ENCODE data around the gene SUPT3H. TPM values are rescaled to one million over a fixed set of nuclear protein-coding genes. Genes with fewer than 3 reads are reported as not detected.

SUPT3H gene
- total RNA-seq, 1 donor from 2014 or later, result 9.9 TPM

- no peaks in the 10 kb centered on the region for H3K9me3 ChIP-seq (ENCODE audit: control insufficient read depth in 3 of 3, low read length in 3 of 3)
- no peaks in the 10 kb centered on the region for H3K36me3 ChIP-seq (ENCODE audit: control insufficient read depth in 3 of 3, insufficient read depth in 3 of 3, low read length in 3 of 3)
- H3K4me3 ChIP-seq (ENCODE audit: low read length in 3 of 3), result no peak overlapping the region
- H3K9ac ChIP-seq (ENCODE audit: low read depth in 1 of 3, low read length in 3 of 3), result no peak overlapping the region
- no peak overlapping the region for H3K27ac ChIP-seq (ENCODE audit: low read depth, low read length)
- H3K4me1 ChIP-seq (ENCODE audit: control insufficient read depth in 3 of 3, insufficient read depth in 3 of 3, low read length in 3 of 3), result no peaks in the 10 kb centered on the region
- H3K27me3 ChIP-seq (ENCODE audit: control insufficient read depth in 3 of 3, insufficient read depth in 3 of 3, low read length in 3 of 3), result no peaks in the 10 kb centered on the region
Observed at GRCh38 chr6:44966449-44967092, 411.2 kb downstream of the SUPT3H start.

- Histone ChIP-seq H3K9ac (ENCODE audit: low read depth in 1 of 3, low read length in 3 of 3) (no peak overlapping the region), H3K4me3 (ENCODE audit: low read length in 3 of 3) (no peak overlapping the region), H3K4me1 (ENCODE audit: control insufficient read depth in 3 of 3, insufficient read depth in 3 of 3, low read length in 3 of 3) (no peaks in the 10 kb centered on the region), H3K36me3 (ENCODE audit: control insufficient read depth in 3 of 3, insufficient read depth in 3 of 3, low read length in 3 of 3) (no peaks in the 10 kb centered on the region), H3K27me3 (ENCODE audit: control insufficient read depth in 3 of 3, insufficient read depth in 3 of 3, low read length in 3 of 3) (no peaks in the 10 kb centered on the region), H3K27ac (ENCODE audit: low read depth, low read length) (no peak overlapping the region), H3K9me3 (ENCODE audit: control insufficient read depth in 3 of 3, low read length in 3 of 3) (no peaks in the 10 kb centered on the region)
Observed at GRCh38 chr6:44965708-44966107, 412.0 kb downstream of the SUPT3H start.

- H3K9ac ChIP-seq (ENCODE audit: low read depth in 1 of 3, low read length in 3 of 3), result no peak overlapping the region
- no peak overlapping the region for H3K27ac ChIP-seq (ENCODE audit: low read depth, low read length)
- H3K4me1 ChIP-seq (ENCODE audit: control insufficient read depth in 3 of 3, insufficient read depth in 3 of 3, low read length in 3 of 3), result no peaks in the 10 kb centered on the region
- no peaks in the 10 kb centered on the region for H3K36me3 ChIP-seq (ENCODE audit: control insufficient read depth in 3 of 3, insufficient read depth in 3 of 3, low read length in 3 of 3)
- H3K4me3 ChIP-seq (ENCODE audit: low read length in 3 of 3), result no peak overlapping the region
- no peaks in the 10 kb centered on the region for H3K9me3 ChIP-seq (ENCODE audit: control insufficient read depth in 3 of 3, low read length in 3 of 3)
- H3K27me3 ChIP-seq (ENCODE audit: control insufficient read depth in 3 of 3, insufficient read depth in 3 of 3, low read length in 3 of 3), result no peaks in the 10 kb centered on the region
Observed at GRCh38 chr6:44960898-44961297, 416.8 kb downstream of the SUPT3H start.

GRCh38 chr6:44959651-44960050 is 418.1 kb downstream of the SUPT3H start:
- no peak overlapping the region for H3K4me3 ChIP-seq (ENCODE audit: low read length in 3 of 3)
- H3K9me3 ChIP-seq (ENCODE audit: control insufficient read depth in 3 of 3, low read length in 3 of 3), result no peaks in the 10 kb centered on the region
- H3K27me3 ChIP-seq (ENCODE audit: control insufficient read depth in 3 of 3, insufficient read depth in 3 of 3, low read length in 3 of 3), result no peaks in the 10 kb centered on the region
- no peak overlapping the region for H3K9ac ChIP-seq (ENCODE audit: low read depth in 1 of 3, low read length in 3 of 3)
- H3K36me3 ChIP-seq (ENCODE audit: control insufficient read depth in 3 of 3, insufficient read depth in 3 of 3, low read length in 3 of 3), result no peaks in the 10 kb centered on the region
- H3K4me1 ChIP-seq (ENCODE audit: control insufficient read depth in 3 of 3, insufficient read depth in 3 of 3, low read length in 3 of 3), result no peaks in the 10 kb centered on the region
- H3K27ac ChIP-seq (ENCODE audit: low read depth, low read length), result no peak overlapping the region

GRCh38 chr6:44957156-44957555 is 420.6 kb downstream of the SUPT3H start:
- Histone ChIP-seq H3K9me3 (ENCODE audit: control insufficient read depth in 3 of 3, low read length in 3 of 3) (no peaks in the 10 kb centered on the region), H3K9ac (ENCODE audit: low read depth in 1 of 3, low read length in 3 of 3) (no peak overlapping the region), H3K27me3 (ENCODE audit: control insufficient read depth in 3 of 3, insufficient read depth in 3 of 3, low read length in 3 of 3) (no peaks in the 10 kb centered on the region), H3K4me3 (ENCODE audit: low read length in 3 of 3) (no peak overlapping the region), H3K27ac (ENCODE audit: low read depth, low read length) (no peak overlapping the region), H3K4me1 (ENCODE audit: control insufficient read depth in 3 of 3, insufficient read depth in 3 of 3, low read length in 3 of 3) (no peaks in the 10 kb centered on the region), H3K36me3 (ENCODE audit: control insufficient read depth in 3 of 3, insufficient read depth in 3 of 3, low read length in 3 of 3) (peaks cover 0 to 4% (median 0%) of the 10 kb centered on the region in 3 donors)

GRCh38 chr6:44956396-44956795 is 421.3 kb downstream of the SUPT3H start:
- no peak overlapping the region for H3K9ac ChIP-seq (ENCODE audit: low read depth in 1 of 3, low read length in 3 of 3)
- peaks cover 0 to 4% (median 0%) of the 10 kb centered on the region in 3 donors for H3K36me3 ChIP-seq (ENCODE audit: control insufficient read depth in 3 of 3, insufficient read depth in 3 of 3, low read length in 3 of 3)
- no peaks in the 10 kb centered on the region for H3K4me1 ChIP-seq (ENCODE audit: control insufficient read depth in 3 of 3, insufficient read depth in 3 of 3, low read length in 3 of 3)
- no peaks in the 10 kb centered on the region for H3K27me3 ChIP-seq (ENCODE audit: control insufficient read depth in 3 of 3, insufficient read depth in 3 of 3, low read length in 3 of 3)
- H3K4me3 ChIP-seq (ENCODE audit: low read length in 3 of 3), result no peak overlapping the region
- H3K27ac ChIP-seq (ENCODE audit: low read depth, low read length), result no peak overlapping the region
- H3K9me3 ChIP-seq (ENCODE audit: control insufficient read depth in 3 of 3, low read length in 3 of 3), result no peaks in the 10 kb centered on the region

GRCh38 chr6:44955145-44955544 is 422.6 kb downstream of the SUPT3H start:
- H3K27me3 ChIP-seq (ENCODE audit: control insufficient read depth in 3 of 3, insufficient read depth in 3 of 3, low read length in 3 of 3), result no peaks in the 10 kb centered on the region
- H3K4me3 ChIP-seq (ENCODE audit: low read length in 3 of 3), result no peak overlapping the region
- no peak overlapping the region for H3K9ac ChIP-seq (ENCODE audit: low read depth in 1 of 3, low read length in 3 of 3)
- H3K9me3 ChIP-seq (ENCODE audit: control insufficient read depth in 3 of 3, low read length in 3 of 3), result no peaks in the 10 kb centered on the region
- H3K36me3 ChIP-seq (ENCODE audit: control insufficient read depth in 3 of 3, insufficient read depth in 3 of 3, low read length in 3 of 3), result peaks cover 0 to 4% (median 0%) of the 10 kb centered on the region in 3 donors
- no peak overlapping the region for H3K27ac ChIP-seq (ENCODE audit: low read depth, low read length)
- H3K4me1 ChIP-seq (ENCODE audit: control insufficient read depth in 3 of 3, insufficient read depth in 3 of 3, low read length in 3 of 3), result no peaks in the 10 kb centered on the region

- H3K9me3 ChIP-seq (ENCODE audit: control insufficient read depth in 3 of 3, low read length in 3 of 3), result no peaks in the 10 kb centered on the region
- H3K9ac ChIP-seq (ENCODE audit: low read depth in 1 of 3, low read length in 3 of 3), result no peak overlapping the region
- H3K27ac ChIP-seq (ENCODE audit: low read depth, low read length), result no peak overlapping the region
- no peaks in the 10 kb centered on the region for H3K27me3 ChIP-seq (ENCODE audit: control insufficient read depth in 3 of 3, insufficient read depth in 3 of 3, low read length in 3 of 3)
- H3K36me3 ChIP-seq (ENCODE audit: control insufficient read depth in 3 of 3, insufficient read depth in 3 of 3, low read length in 3 of 3), result peaks cover 0 to 4% (median 0%) of the 10 kb centered on the region in 3 donors
- H3K4me3 ChIP-seq (ENCODE audit: low read length in 3 of 3), result no peak overlapping the region
- H3K4me1 ChIP-seq (ENCODE audit: control insufficient read depth in 3 of 3, insufficient read depth in 3 of 3, low read length in 3 of 3), result no peaks in the 10 kb centered on the region
Observed at GRCh38 chr6:44954281-44954680, 423.5 kb downstream of the SUPT3H start.

- H3K27ac ChIP-seq (ENCODE audit: low read depth, low read length), result no peak overlapping the region
- no peak overlapping the region for H3K9ac ChIP-seq (ENCODE audit: low read depth in 1 of 3, low read length in 3 of 3)
- H3K4me3 ChIP-seq (ENCODE audit: low read length in 3 of 3), result no peak overlapping the region
- H3K27me3 ChIP-seq (ENCODE audit: control insufficient read depth in 3 of 3, insufficient read depth in 3 of 3, low read length in 3 of 3), result no peaks in the 10 kb centered on the region
- no peaks in the 10 kb centered on the region for H3K4me1 ChIP-seq (ENCODE audit: control insufficient read depth in 3 of 3, insufficient read depth in 3 of 3, low read length in 3 of 3)
- peaks cover 0 to 2% (median 0%) of the 10 kb centered on the region in 3 donors for H3K9me3 ChIP-seq (ENCODE audit: control insufficient read depth in 3 of 3, low read length in 3 of 3)
- peaks cover 0 to 4% (median 0%) of the 10 kb centered on the region in 3 donors for H3K36me3 ChIP-seq (ENCODE audit: control insufficient read depth in 3 of 3, insufficient read depth in 3 of 3, low read length in 3 of 3)
Observed at GRCh38 chr6:44951253-44951747, 426.4 kb downstream of the SUPT3H start.

GRCh38 chr6:44949596-44950201 is 428.0 kb downstream of the SUPT3H start:
- Histone ChIP-seq H3K9me3 (ENCODE audit: control insufficient read depth in 3 of 3, low read length in 3 of 3) (peaks cover 0 to 6% (median 2%) of the 10 kb centered on the region in 3 donors), H3K36me3 (ENCODE audit: control insufficient read depth in 3 of 3, insufficient read depth in 3 of 3, low read length in 3 of 3) (peaks cover 0 to 4% (median 0%) of the 10 kb centered on the region in 3 donors), H3K4me1 (ENCODE audit: control insufficient read depth in 3 of 3, insufficient read depth in 3 of 3, low read length in 3 of 3) (no peaks in the 10 kb centered on the region), H3K4me3 (ENCODE audit: low read length in 3 of 3) (no peak overlapping the region), H3K27ac (ENCODE audit: low read depth, low read length) (no peak overlapping the region), H3K27me3 (ENCODE audit: control insufficient read depth in 3 of 3, insufficient read depth in 3 of 3, low read length in 3 of 3) (no peaks in the 10 kb centered on the region), H3K9ac (ENCODE audit: low read depth in 1 of 3, low read length in 3 of 3) (no peak overlapping the region)

Measured in skeletal muscle tissue (tissue), 4 donors.